NCI-H1694 treated with DMSO at 0.1 percent for 48 hours (cell line): Measurements from ENCODE around the gene LDB2.
"Not testable (repeated sequence)": the region's sequence is repeated elsewhere in the genome, so short reads cannot be mapped to it uniquely, and the experiment has no call there.

ENCODE experiments used
- DNase-seq: peaks from one replicate; lab custom pipeline; 2025; lab: John Stamatoyannopoulos, UW

The LDB2 gene

DNA sequence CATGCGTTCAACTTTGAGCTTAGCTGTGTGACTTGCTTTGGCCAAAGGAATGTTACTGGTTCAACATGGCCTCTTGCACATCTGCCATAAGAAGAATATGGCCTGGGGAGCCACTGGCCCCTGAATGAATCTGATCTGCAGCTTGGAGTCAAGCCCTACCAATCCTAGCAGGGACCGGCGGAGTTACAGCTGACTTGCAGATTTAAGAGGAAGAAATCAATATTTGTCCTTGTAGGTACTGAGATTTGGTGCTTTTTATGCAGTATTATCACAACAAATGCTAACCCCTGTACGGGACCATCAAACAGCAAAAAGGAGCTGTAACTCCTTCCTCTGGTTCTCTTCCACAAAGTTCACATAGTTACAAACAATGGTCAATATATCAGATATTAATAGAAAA lies 252.0 kb downstream of the LDB2 start:
- DNase-seq = no peak

DNA sequence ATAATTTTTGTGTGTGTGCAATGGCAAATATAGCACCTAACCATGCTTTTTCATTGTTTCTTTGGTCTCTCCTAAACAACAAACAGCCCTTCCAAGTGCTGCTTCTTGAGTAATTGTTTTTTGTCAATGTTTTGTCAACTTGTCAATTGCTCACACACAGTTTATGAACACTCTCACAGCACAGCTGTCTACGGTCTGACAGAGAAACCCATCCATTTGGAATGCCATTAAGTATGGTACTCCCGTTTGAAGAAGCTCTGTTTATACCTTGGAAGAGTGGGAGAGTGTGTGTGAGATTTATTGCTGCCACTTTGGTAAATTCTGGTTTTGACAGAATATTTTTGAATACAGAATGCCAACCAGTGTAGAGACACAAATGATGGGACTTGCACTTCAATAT lies 254.6 kb downstream of the LDB2 start:
- DNase-seq = no peak

DNA sequence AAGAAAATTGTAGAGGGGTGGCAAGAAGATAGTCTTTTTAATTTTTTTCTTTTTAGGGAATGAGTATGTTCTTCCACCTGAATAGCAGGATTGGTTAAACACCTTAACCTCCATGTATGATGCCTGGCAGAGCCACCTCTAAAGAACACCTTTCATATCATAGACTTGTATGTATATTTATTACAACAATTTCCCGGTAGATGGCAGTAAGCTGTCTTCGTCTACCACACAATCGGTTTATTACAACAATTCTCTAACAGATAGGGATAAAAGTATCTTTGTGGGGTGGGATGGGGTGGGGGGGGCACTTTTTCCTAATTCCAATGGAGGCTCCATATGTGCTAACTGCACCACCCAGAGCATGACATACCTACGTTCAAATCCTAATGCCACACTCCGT lies 255.5 kb downstream of the LDB2 start:
- no peak for DNase-seq

DNA sequence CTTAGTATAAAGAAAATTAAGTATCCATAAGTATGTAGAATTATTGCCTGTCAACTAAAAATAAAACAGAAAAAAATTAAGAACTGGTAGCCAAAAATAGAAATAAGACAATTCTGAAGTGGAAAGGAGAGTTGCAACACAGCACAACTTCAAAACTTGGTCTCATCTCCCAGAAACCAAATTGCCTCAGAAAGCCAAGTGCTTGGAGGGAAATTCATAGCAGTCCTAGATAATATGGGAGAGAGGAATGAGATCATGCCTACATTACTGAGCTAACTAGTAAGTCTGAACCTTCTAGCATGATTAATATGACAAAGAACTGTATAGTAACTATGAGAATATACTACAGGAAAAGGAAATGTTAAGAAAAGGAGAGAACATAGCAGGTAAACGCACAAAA lies 256.5 kb downstream of the LDB2 start:
- DNase-seq = no peak

DNA sequence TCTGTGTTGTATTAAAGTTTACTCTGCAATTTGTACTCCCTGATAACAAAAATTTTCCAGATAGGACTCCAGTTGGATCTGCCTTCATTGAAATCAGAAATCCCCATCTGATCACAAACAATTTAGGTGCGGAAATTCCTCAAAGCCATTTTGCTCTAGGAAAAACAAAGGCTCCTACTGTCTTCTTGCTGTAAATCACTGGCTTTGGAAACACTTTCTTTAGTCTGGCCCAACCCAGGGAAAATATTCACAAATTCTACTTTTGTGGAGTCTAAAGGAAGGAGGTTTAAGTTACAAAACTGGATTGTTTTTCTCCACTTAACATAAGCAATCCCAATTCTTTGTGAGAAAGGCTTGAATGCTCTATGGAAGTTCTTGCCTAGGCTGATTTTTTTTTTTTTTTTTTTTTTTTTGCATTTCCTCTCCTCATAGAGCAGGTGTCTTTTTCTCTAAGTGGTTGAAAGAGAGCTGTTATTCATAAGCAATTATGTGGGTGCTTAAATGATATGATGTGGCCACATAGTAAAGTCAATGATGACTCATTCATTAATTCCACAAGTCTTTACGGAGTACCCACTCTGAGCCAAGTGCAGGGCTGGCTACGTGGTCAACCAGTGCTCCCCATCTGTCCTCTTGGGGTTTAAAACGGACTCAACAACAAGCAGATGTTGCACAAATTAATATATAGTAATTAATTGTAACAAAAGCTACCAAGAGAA lies 261.4 kb downstream of the LDB2 start:
- no peak for DNase-seq

DNA sequence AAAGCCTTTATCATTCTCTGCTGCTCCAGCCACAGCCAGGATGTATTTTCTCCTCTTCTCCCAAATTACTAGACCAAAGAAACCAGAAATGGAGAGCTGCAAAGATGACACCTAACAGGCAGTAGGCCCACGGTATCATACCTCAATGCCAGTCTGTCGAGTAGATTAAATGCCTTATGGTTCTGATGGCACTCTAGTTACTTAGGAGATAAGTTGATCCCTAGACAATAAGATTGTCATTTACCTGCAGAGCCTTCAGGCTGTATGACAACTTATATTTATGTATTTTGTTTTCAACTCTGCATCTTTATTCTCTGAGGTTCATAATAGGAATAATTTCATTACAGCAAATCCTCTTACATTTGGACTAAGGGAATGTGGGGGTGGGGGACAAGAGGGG lies 262.1 kb downstream of the LDB2 start:
- DNase-seq = no peak

DNA sequence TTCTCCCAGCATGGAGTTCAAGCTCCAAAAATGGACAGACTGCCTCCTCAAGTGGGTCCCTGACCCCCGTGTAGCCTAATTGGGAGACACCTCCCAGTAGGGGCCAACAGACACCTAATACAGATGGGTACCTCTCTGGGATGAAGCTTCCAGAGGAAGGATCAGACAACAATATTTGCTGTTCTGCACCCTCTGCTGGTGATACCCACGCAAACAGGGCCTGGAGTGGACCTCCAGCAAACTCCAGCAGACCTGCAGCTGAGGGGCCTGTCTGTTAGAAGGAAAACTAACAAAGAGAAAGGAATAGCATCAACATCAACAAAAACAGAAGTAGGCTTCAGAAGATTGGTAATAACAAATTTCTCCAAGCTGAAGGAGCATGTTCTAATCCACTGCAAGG lies 269.2 kb downstream of the LDB2 start:
- DNase-seq = not testable (repeated sequence)

DNA sequence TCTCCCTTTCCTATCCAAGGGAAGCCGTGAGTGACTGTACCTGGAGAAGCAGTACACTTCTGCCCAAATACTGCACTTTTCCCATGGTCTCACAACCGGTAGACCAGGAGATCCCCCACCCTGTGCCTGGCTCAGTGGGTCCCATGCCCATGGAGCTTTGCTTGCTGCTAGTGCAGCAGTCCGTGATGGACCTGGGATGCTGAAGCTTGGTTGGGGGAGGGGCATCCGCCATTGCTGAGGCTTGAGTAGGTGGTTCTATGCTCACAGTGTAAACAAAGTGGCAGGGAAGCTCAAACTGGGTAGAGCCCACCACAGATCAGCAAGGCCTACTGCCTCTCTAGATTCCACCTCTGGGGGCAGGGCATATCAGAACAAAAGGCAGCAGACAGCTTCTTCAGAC lies 269.6 kb downstream of the LDB2 start:
- not testable (repeated sequence) for DNase-seq

DNA sequence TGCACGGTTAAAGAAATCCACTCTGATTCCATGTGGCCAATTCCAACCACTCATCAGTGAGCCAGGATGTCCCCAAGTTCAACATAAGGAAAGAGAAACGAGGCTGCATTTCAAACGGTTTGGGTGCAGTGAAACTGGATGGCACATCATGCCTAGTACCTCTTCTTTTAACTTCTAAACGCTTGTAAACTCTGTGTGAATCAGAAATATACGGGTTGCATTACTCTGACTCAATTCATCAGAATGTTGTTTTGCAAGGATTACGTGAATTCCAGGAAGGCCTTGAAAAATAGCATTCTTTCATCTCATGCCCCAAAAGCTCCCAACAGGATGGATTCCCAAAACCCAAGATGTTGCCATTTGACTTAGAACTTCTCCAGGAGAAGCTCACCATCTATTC lies 270.4 kb downstream of the LDB2 start:
- no peak for DNase-seq

DNA sequence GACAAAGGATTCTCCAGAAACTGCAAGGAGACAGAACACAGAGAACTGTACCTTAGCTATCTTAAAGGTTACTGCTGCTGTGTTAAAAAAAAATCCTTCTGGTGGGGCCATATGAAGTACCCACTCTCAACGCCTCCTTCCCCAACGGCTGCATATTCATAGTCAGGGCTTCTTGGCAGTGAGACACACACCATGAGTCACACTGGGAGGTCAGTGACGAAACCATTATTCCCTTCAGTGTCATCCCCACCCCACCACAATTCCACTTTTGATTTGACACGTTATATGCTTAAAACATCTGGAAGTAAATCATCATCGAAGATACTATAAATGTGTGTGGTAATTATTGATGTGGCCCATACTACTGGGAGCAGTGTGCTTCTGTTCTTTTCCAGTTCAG lies 271.5 kb downstream of the LDB2 start:
- no peak for DNase-seq

DNA sequence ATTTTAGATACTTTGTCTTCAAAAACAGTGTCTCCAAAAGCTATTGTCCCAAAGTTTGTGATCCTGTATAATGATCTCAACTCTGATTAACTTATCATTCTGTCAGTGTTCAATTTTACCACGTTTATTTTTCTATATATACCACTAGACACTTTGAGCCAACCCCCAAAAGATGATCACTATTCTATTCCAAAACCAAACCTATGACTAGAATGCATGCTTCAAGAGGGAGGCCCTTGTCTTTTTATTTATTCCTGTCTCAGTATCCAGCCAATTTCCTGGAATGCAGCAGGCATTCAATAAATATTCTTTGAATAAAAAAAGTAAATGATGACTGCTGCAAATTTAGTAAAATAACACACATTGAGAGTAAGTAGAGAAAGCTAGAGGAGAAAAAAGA lies 275.6 kb downstream of the LDB2 start:
- no peak for DNase-seq

DNA sequence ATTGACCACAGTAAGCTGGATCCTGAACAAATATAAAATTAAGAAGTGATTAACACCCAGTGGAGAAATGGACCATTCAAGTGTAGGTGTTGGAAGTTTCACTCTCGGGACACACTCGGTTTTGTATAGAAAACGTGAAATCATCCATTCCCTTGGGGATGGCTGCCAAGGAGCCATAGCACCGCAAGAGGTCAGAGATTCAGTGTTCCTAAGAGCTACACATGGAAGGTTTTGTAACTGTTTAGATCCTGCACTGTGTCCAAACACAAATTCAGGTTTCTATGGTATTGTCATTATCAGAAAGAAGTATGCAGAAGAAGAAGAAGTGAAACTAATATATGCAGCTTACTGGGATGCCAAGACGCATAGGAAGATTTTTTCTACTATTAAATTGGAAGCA lies 281.0 kb downstream of the LDB2 start:
- DNase-seq = no peak

DNA sequence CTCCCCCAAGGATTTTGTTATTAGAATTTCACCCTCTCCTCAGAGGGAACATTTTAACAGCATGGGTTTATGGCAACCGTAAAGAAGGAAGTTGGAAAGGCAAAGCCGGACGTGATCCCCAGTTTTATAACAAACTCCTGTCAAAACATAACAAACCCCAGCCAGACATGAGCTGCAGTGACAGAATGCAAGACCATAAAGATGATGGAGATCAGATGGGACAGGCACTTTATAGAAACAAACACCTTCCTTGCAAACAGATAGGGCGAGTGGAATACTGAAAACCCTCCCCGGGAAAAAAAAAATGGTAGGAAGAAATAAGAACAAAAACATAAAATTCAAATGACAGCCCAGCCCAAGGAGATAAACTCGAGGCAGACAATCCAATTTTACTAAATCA lies 281.4 kb downstream of the LDB2 start:
- no peak for DNase-seq

DNA sequence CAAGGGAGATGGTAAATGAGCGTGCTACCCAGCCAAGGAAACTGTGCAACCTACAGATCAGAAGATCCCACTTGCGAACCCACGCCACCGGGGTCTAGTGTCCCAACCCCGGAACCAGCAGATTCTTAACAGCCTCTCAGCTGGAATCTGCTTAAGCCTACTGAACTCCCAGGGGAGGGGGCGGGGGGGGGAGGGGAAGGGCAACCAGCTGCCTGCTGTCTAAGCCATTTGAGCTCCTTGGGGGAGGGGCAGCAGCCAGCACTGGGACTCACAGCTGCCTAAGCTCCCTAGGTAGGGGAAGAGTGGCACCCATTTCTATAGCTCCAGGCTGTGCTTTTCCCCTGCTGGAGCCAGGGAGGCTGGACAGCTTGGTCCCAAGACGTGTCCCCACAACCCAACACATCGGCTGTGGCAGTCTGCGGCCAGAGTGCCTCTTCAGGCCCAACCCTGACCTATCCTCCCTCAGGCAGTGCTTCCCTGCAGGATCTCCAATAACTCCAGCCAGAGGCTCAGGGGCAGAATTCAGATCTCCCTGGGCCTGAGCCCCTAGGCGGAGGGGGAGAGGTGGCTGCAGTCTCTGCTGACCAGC lies 289.2 kb downstream of the LDB2 start:
- no peak for DNase-seq

DNA sequence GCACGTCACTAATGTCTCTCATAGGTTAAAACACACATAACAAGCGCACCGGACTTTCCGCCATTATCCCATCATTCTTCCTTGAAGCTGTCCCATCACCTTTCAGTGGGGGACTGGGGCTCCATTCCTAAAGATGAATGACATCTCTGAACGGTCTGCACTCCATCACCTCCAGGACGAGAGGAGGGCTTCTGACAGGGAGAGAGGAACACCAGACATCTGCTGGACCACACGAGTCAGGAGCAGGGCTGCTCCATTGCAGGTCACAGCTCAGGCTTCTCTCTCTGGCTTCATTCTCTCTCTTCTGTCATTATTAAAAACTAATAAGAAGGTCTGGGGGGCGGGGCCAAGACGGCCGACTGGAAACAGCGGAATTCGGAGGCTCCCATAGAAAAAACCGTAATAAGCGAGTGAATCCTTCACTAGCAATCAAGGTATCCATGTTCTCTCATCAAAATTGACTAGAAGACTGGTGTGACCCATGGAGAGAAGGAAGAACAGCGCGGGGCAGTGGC lies 289.8 kb downstream of the LDB2 start:
- no peak for DNase-seq

DNA sequence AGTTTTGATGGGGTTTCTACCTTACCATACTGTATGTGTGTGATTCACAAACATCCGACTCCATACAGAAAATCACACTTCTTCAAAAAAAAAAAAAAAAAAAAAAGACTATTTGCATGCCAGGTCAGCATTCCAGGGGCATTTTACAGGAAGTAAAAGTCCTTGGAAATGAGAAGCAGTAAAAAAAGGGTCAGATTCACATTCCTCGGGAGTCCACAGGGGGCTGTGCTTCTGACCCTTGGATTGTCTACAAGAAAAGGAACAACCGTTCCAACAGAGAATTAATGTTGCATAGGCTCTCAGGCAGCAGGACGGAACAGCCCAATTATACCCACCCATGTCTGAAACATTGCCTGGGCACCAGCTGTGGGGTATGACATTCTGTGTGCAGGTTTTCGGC lies 290.3 kb downstream of the LDB2 start:
- DNase-seq = no peak

DNA sequence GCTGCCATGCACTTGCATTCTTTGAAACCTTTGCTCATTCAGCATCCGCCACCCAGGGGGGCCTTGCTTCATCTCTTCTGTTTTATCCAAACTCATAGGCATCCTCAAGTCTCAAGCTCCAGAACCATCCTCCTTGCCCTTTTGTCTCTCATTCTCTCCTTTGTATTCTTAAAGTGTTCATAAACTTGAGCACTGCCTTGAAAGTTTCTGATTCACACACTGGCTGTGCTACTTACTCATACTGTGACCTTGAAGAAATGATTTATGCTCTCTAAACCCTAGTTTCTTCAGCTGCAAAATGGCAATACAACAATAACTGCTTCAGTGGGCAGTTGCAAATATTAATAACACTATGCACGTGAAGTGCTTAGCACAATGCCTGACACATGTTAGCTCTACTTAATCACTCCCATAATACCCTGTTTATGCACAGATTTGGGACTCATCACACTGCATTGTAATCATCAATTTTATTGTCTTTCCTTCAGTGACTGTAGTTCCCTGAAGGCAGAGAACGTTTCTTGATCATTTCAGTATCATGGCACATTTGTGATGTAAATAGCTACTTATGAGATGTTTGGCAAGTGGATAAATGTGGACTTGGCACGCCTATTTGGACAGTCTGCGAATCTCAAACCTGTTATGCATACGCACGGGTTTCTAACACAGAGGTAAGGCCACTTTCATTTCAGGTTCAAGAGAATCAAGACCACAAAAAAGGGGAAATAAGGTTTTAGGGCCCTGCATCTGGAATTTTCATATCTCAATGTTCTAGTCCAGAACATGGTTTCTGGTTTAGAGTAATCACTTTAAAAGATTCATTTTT lies 291.0 kb downstream of the LDB2 start:
- DNase-seq = no peak

DNA sequence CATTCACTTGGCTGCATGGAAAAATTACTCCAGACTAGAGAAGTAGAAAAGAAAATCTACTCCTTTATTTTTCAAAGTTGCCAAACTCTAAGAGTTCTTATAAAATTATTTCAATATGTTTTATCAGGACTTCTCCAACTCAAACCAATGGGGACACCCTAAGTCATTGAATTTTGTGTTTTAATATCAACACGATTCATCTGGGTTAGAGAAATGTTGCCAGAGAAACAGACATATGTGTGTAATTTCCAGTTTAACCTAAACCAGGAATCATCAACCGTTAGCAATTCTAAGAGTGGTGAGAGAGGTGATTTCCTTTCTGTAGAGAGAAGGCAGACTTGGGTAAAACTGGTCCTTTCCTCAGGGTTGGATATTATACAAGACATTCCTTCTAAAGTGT lies 291.8 kb downstream of the LDB2 start:
- DNase-seq = no peak

DNA sequence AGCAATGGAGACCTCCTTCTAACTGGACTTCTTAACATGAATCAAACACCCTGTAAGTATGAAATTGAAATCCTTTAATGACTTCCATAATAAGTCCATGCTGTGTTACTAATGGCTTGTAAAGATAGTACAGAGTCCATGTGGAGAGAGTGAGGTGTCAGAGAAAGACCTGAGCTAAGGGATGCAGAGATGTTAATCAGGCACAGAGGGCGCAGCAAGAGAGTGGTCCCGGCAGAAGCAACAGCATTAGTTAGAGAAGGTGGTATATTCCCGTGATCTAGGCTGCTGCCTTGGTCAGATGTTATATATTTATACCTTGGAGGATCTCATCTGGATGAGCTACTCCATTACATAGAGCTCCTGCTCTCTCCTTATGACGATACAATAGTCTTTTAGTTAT lies 295.3 kb downstream of the LDB2 start:
- DNase-seq = no peak

DNA sequence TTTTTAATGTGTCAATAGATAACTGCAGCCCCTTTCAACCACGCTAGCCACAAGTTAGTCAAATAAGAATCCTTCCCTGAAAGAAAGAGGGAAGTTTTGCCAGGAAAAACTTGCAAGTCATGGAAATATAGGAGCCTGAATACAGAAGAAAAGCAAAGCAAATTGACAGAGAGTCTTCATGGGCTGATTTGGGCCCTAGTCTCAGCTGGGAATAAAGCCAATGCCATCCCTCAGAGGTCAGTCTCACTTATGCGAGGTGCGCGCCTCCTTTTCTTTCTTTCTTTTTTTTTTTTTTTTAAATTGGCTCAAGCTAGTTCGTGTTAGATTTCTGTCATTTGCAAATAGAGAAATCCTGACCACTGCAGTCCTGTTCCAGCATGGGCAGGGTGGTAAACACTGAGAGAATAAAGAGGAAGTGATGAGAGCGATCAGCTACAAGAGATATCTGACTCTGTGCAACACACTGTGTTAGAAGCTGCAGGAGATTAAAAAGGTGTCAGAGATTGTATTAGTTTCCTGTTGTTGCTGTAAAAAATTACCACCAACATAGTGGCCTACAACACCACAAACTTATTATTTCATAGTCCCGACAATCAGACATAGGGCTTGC lies 299.7 kb downstream of the LDB2 start:
- no peak for DNase-seq

DNA sequence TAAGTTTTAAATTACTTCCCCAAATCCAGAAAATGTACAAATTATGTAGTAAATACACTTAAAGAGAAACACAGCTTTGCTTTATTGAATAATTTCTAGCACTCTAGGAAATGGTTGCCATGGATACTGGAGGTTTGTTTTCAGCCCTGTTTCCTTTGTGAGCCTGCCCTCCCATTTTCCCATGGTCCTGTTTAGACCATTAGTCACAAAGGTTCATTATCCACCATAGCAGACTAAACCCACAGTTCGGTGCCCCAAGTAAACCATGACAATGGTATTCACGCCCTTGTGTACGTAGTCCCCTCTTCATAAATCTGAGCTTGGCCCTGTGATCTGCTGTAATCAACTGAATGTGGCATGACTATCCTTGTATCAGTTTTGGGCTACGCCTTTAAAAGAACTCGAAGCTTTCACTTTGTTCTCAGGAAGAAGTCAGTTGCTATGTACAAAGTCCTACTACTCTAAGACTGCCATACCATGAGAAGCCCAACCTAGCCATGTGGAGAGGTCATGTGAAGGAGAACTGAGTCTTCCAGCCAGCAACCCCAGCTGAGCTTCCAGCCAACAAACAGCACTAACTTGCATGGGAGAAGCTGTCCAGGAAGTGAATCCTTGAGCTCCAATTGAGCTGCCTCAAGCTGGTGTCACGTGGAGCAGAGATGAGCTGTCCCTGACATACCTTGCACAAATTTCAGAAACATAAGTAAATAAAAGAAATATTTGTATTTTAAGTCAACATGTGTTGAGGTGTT lies 300.4 kb downstream of the LDB2 start:
- no peak for DNase-seq

DNA sequence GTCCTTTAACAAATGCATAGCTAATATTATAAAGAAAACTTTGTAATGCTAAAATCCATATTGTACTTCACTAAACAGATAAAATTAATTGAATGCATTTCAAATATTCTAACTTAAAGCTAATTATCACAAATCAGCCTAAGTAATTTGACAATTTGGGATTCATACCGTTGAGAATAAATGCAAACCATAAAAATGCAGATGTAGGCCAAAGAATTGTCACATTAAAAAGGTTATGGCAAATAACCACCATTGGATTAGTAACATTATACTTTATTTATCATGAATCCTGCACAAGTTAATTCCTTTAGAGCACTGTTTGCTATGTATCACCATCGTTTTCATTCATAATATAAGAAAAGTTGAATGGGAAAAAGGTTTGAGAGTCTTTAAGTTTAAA lies 301.0 kb downstream of the LDB2 start:
- no peak for DNase-seq
